ENCODE results near the gene USPL1.
A peak's percentile ranks its signal among the peaks of the same experiment; 100 is the strongest.

The USPL1 gene

DNA sequence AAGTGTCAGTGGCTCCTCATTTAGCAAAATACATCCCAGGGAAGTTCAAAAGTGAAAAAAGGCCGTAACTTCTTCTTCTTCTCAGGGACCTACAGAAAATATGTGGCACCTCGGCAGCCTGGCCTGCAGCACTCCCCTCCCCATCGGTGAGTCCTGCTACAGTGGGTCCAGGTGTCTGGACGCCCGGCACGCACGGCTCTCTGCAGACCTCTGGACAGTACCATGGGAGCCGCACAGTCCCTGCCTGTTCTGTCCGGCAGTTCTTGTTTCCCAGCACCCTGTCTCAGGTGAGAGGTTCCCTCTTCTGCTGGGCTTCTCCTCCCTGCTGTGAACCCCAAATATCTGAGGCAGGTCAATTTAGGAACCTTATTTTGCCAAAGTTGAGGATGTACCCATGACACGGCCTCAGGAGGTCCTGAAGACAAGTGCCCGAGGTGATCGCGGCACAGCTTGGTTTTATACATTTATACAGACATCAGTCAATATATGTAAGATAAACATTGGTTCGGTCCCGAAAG, 80.8 kb downstream of the USPL1 start:
- no peak for DNase-seq

DNA sequence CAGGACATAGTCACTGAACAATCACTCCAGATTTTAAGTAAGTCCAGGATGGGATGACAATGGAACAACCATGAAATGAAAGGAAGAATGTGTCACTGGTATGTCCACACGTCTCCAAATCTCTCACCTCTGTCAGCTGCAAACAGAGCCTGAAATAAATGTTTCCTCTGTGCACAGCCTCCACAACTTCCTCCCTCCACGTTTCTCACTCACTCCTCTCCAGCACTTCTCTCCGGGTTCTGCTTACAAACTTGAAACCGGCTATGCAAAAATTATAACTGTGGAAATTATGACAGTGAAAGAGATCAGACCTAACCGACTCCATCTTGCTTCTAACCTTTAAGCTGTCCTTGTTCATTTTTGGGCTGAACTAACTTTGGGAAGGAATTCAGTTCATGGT, 82.6 kb downstream of the USPL1 start:
- DNase-seq, result peak in 1 of 3 donors; percentile 19

- no peak for DNase-seq
Observed at GRCh38 chr13:30702006-30702405, 84.3 kb downstream of the USPL1 start.

- DNase-seq, result no peak
Observed at GRCh38 chr13:30704596-30704995, 86.9 kb downstream of the USPL1 start.

GRCh38 chr13:30705680-30706079, 88.0 kb downstream of the USPL1 start:
- DNase-seq, result no peak

DNA sequence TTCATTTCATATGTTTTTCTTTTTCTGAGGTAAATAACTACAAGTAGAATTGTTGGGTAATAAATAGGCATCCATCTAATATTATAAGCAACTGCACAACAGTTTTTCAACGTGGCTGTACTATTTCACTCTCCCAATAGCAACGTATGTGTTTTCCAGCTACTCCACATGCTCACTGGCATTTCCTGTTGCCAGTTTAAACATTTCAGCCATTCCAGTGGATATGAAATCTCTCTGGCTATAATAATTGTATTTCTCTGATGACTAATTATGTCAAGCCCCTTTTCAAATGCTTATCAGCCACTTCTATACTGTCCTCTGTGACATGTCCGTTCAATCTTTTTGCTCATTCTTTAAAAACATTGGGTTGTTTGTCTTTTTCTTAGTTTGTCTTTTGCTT, 90.8 kb downstream of the USPL1 start:
- DNase-seq, result no peak

Data from suppressor macrophage treated with lipopolysaccharide for 1 hour (primary cell).